ENCODE measurements around the gene MSI2. TPM values are rescaled to one million over a fixed set of nuclear protein-coding genes. Genes with fewer than 3 reads are reported as not detected.

Gene MSI2
- polyA plus RNA-seq, 1 donor from 2014 or later, result 3.8 TPM

DNA sequence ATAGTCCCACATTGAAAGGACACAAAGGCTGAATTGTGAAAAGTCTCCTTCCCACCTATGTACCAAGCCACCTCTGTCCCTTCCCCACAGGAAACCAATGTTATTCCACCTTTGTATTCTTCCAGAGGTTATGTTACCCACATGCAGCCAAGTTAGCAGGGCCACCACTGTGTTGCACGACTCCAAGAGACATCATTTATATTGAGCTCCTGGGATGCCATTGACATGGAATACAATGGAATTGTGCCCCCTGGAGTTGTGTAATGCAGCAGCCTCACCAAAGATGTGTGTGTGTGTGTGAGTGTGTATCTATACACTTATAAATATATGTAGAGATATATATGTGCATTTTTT lies 21.6 kb upstream of the MSI2 start:
- Mint-ChIP-seq H3K27me3 (peaks cover 16% of the 10 kb centered on the region), H3K36me3 (no peaks in the 10 kb centered on the region), H3K4me1 (no peaks in the 10 kb centered on the region), H3K9me3 (no peaks in the 10 kb centered on the region), H3K4me3 (no peak overlapping the region), H3K27ac (no peak overlapping the region)

DNA sequence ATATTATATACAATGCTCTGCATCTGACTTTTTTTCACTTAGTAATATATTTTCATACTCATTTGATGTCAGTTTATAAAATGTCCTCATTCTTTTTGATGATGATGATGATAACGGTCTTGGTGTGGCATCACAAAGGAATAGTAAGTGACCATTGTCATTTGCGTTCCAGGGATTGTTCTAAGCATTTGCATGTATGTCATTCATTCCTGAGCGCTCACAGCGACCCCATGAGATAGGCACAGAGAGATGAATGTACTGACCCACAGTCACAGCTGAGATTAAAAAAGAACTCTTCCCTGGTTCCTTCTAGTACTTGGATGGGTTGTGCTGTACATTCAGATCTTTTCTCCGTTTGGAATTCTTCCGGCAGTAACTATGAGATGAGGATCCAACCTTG lies 21.2 kb upstream of the MSI2 start:
- Mint-ChIP-seq H3K27me3 (peaks cover 16% of the 10 kb centered on the region), H3K9me3 (no peaks in the 10 kb centered on the region), H3K4me3 (no peak overlapping the region), H3K27ac (no peak overlapping the region), H3K4me1 (no peaks in the 10 kb centered on the region), H3K36me3 (no peaks in the 10 kb centered on the region)

DNA sequence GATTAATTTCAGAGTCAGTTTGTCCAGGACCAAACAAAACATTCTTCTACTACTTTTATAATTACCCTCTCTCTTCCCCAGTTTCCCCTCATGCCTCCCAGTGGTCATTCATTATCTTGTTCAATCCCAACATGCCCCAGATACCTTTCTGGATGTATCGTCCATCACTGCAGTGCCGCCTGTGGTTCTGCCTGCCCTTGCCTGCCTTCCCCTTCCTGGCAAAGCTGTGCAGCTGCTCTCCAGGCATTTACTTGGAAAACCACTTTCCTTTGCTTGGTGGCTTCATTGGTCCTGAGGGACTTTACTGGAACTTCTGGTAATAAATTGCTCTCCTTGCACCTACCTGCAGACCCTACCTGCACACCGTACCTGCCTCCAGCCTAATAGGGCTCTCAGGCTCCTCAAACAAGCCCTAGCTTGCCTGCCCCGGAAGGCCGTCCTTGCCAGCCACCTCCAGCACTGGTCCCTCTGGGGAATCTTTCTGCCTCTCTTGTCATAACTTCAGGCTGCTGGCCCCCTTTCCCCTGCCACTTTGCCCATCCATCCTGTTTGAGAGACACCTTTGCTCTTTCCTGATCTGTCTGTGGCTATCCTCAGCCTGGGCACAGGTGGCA lies 19.5 kb upstream of the MSI2 start:
- Mint-ChIP-seq H3K36me3 (no peaks in the 10 kb centered on the region), H3K27ac (no peak overlapping the region), H3K4me1 (no peaks in the 10 kb centered on the region)

DNA sequence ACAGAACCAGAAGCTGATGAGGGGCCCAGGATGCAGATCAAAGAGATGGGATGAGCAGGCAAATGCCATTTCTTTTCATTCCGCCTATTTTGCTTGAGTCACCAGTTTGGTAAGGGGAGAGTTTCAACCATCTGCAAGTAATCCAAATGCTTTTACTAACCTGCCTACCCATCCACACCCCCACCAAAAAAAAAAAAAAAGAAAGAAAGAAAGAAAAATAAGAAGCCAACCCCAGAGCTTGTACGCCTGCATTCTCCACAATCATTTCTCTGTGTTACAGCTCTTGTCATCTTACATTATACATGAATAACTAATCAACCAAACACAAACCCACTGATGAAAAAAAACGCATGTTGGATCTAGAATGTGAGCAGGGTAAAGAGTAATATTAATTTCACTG lies 15.7 kb upstream of the MSI2 start:
- Mint-ChIP-seq H3K4me1 (peaks cover 0 to 5% (median 0%) of the 10 kb centered on the region in 3 donors), H3K4me3 (no peak overlapping the region)

More for the DNA sequence above, 19.5 kb upstream of the MSI2 start:
- Mint-ChIP-seq H3K27me3 (peaks cover 16% of the 10 kb centered on the region), H3K9me3 (no peaks in the 10 kb centered on the region), H3K4me3 (no peak overlapping the region)

DNA sequence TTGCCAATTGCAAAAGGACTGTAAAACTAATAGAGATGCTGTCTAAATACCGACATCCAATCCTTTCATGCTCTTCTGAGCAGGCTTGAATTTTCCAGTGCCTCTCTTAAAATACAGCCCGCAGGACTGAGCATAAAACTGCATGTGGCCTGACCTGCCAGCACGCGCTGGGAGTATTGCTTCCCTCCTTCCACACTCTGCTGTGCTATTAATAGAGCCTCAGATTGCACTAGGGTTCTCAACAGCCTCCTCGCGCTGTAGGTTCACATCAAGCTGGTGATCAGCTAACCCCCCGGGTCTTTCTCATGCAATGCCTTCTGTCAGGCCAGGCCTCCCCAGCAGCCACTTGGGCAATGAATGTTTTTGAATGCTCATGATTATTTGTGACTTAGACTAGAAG lies 14.2 kb upstream of the MSI2 start:
- Mint-ChIP-seq H3K9me3 (no peaks in the 10 kb centered on the region), H3K4me3 (no peak overlapping the region), H3K27me3 (peaks cover 15% of the 10 kb centered on the region), H3K36me3 (no peaks in the 10 kb centered on the region), H3K4me1 (peaks cover 0 to 5% (median 0%) of the 10 kb centered on the region in 3 donors), H3K27ac (no peak overlapping the region)

More for the DNA sequence above, 15.7 kb upstream of the MSI2 start:
- H3K9me3 Mint-ChIP-seq, result no peaks in the 10 kb centered on the region
- H3K27me3 Mint-ChIP-seq, result peaks cover 16% of the 10 kb centered on the region
- no peaks in the 10 kb centered on the region for H3K36me3 Mint-ChIP-seq
- no peak overlapping the region for H3K27ac Mint-ChIP-seq

DNA sequence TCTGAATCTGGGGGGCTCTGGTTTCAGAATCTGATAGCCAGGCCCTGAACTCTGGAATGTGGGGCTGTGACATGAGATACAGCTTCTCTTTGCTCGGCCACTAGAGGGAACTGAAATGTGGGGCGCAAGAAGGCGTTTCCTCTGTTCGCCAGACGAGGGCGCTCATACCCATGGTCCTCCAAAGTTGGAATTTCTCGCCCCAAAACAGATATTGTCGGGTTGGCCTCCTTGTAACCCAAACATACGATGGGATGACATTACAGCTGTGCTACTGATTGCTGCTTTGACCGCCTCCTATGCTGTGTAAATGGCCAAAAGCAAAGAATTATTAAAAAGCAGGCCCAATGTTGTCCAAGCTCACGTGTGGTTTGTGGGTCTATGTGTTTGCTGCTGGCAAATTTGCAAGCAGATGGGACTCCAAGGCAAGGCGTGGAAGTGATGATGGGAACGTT lies 13.1 kb upstream of the MSI2 start:
- no peaks in the 10 kb centered on the region for H3K36me3 Mint-ChIP-seq
- H3K27ac Mint-ChIP-seq, result no peak overlapping the region
- H3K4me1 Mint-ChIP-seq, result peaks cover 0 to 5% (median 0%) of the 10 kb centered on the region in 3 donors
- H3K27me3 Mint-ChIP-seq, result peaks cover 13% of the 10 kb centered on the region
- H3K4me3 Mint-ChIP-seq, result no peak overlapping the region
- H3K9me3 Mint-ChIP-seq, result no peaks in the 10 kb centered on the region

DNA sequence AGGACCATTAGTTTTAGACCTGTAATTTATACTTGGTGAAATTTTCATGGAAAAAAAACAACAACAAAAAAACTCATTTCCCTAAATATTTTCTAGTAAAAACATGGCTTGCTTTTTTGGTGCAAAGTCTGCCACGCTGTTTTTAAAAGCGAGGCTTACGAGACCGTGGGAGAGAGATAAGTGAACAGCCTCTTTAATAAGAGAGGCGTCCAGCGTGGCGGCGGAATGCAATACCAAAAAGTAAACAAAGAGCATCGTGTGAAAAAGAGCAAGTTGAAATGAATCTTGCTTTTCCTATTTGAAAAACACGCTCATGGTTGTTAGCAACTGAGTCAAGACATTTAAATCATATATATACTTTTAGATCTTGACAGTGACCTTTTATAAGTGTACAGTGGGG lies 10.5 kb upstream of the MSI2 start:
- Mint-ChIP-seq H3K9me3 (peaks cover 0 to 9% (median 0%) of the 10 kb centered on the region in 3 donors), H3K27me3 (peaks cover 12% of the 10 kb centered on the region), H3K27ac (no peak overlapping the region), H3K4me3 (no peak overlapping the region), H3K4me1 (peaks cover 0 to 5% (median 0%) of the 10 kb centered on the region in 3 donors), H3K36me3 (no peaks in the 10 kb centered on the region)

DNA sequence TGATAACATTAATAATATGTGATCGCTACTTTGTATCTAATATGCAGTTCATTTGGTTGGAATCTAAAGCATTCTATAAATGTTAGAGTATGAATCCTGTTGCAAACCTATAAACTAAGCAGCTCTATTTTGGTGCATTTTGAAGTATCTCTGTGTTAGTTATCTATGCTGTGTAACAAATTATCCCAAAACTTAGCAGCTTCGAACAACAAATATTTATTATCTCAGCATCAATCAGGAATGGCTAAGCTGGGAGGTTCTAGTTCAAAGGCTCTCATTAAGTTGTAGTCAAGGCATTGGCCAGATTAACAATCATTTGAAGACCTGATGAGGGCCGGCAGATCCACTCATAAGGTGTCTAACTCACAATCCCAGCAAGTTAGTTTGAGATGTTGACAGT lies 10.1 kb upstream of the MSI2 start:
- Mint-ChIP-seq H3K27me3 (peaks cover 11% of the 10 kb centered on the region), H3K4me1 (peaks cover 0 to 5% (median 0%) of the 10 kb centered on the region in 3 donors), H3K27ac (no peak overlapping the region), H3K9me3 (peaks cover 1 to 10% (median 4%) of the 10 kb centered on the region in 3 donors), H3K4me3 (no peak overlapping the region), H3K36me3 (no peaks in the 10 kb centered on the region)

DNA sequence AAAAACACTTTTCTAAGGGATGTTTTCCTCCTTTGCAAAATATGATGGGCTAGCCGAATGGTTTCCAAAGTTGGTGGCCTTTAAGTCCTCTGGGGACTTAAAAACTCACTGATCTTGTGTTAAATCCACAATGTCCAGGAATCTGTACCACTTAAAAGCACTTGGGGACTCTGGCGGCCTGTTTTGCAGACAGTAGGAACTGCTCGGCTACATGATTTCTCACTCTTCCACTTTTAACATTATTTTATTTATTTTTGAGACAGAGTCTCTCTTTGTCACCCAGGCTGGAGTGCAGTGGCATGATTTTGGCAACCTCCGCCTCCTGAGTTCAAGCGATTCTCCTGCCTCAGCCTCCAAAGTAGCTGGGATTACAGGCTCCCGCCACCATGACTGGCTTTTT lies 9.1 kb upstream of the MSI2 start:
- peaks cover 11% of the 10 kb centered on the region for H3K27me3 Mint-ChIP-seq
- peaks cover 0 to 5% (median 0%) of the 10 kb centered on the region in 3 donors for H3K4me1 Mint-ChIP-seq
- H3K27ac Mint-ChIP-seq, result no peak overlapping the region
- H3K9me3 Mint-ChIP-seq, result peaks cover 4 to 14% (median 5%) of the 10 kb centered on the region in 3 donors
- H3K4me3 Mint-ChIP-seq, result no peak overlapping the region
- no peaks in the 10 kb centered on the region for H3K36me3 Mint-ChIP-seq

DNA sequence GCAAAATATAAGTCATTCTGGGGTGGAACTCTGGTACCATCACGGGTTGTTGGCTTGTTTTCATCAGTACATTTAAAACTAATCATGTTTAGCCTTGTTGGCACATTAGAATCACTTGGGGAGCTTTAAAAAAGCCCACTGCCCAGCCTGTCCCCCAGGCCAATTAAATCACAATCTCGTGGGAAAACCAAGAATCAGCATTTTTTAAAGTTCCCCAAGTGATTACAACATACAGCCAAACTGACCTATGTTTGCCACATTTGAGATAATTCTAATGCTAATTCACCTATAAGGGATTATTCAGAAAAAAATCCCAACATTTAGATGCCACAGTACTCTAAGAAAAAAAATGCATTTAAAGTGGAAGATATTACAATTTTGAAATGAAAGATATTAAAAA lies 8.4 kb upstream of the MSI2 start:
- H3K27me3 Mint-ChIP-seq, result peaks cover 11% of the 10 kb centered on the region

DNA sequence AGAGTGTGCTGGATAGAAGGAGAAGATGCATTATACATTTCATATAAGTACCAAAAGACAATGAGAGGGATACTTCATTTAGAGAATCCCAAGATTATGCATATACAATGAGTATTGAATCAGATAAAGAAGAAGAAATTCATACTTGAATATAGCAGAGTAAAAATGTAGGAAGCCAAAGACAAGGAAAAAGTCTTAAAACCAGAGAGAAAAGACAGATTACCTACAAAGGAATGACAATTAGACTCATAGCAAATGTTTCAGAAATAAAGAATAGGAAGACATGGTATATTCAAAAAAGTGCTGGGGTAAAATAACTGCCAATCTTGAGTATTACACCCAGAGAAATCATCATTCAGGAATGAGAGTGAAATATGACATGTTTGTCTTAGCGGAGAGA lies 6.8 kb upstream of the MSI2 start:
- Mint-ChIP-seq H3K27ac (no peak overlapping the region), H3K4me1 (peaks cover 0 to 4% (median 3%) of the 10 kb centered on the region in 3 donors), H3K27me3 (peaks cover 2% of the 10 kb centered on the region), H3K36me3 (no peaks in the 10 kb centered on the region), H3K9me3 (peaks cover 4 to 14% (median 5%) of the 10 kb centered on the region in 3 donors), H3K4me3 (no peak overlapping the region)

More for the DNA sequence above, 8.4 kb upstream of the MSI2 start:
- Mint-ChIP-seq H3K4me3 (no peak overlapping the region), H3K4me1 (peaks cover 0 to 5% (median 0%) of the 10 kb centered on the region in 3 donors), H3K36me3 (no peaks in the 10 kb centered on the region), H3K27ac (peak overlapping the region in 1 of 3 donors; percentile 4), H3K9me3 (peaks cover 4 to 14% (median 5%) of the 10 kb centered on the region in 3 donors)

DNA sequence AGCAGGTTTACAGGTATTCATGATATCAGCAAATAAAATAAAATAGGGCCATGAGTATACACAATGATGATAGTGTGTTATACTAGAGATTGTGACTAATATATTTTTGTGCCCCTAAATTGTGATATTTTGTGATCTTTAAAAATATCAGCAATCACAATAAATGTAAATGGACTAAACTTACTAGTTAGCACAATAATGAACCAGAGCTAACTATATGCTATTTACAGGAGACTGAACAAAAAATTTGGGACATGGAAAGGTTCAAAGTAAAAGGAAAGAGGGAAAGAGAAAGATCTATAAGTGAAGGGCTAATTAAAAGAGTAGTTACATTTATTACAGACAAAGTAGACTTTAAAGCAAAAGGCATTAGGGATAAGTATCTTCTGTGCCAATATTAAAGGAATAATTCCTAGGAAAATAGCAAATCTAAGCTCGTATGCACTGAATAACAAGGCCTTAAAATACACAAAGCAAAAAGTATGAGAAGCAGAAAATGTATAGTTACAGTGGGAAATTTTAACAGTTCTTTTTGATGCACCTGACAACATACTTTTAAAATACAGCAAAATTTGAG lies 5.0 kb upstream of the MSI2 start:
- Mint-ChIP-seq H3K4me1 (peaks cover 4 to 8% (median 7%) of the 10 kb centered on the region in 3 donors), H3K36me3 (no peaks in the 10 kb centered on the region), H3K27me3 (peaks cover 1% of the 10 kb centered on the region), H3K4me3 (peak overlapping the region in 1 of 4 donors; percentile 5), H3K27ac (no peak overlapping the region), H3K9me3 (peaks cover 4 to 14% (median 5%) of the 10 kb centered on the region in 3 donors)

DNA sequence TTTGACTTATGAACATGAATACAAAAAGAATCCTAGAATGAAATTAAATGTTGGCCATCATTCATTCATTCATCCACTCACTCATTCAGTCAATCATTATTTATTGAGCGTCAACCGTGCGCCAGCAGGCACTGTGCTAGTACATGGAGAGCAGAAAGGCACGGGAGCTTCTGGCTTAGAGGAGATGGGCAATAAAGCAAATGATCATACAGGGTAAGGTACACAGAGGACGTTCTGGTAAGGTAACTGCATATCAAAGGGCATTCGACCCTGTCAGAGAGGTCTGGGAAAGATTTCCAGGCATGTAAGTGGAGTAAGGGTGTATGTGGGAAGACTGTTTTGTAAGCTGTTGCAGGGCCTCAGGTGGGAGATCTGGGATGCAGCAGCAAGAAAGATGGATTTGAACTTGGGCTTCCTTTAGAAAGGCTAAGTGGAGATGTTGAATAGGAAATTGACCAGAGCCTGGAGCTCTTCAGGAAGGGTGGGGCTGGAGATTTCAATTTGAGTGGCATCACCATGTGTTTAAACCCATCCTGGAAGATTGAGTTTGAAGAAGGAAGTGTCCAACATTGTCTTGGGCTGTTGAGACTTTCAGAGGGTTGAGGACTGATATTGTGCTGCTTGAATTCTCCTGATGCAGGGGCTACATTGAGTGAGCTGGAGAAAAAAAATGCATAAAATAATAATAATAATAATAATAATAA lies 2.8 kb upstream of the MSI2 start:
- Mint-ChIP-seq H3K27me3 (no peaks in the 10 kb centered on the region), H3K4me1 (peaks cover 9 to 21% (median 16%) of the 10 kb centered on the region in 3 donors), H3K36me3 (peaks cover 1% of the 10 kb centered on the region), H3K27ac (peak overlapping the region in 2 of 3 donors; percentile 2 to 31), H3K4me3 (peak overlapping the region in 1 of 4 donors; percentile 98), H3K9me3 (peaks cover 4 to 14% (median 5%) of the 10 kb centered on the region in 3 donors)

DNA sequence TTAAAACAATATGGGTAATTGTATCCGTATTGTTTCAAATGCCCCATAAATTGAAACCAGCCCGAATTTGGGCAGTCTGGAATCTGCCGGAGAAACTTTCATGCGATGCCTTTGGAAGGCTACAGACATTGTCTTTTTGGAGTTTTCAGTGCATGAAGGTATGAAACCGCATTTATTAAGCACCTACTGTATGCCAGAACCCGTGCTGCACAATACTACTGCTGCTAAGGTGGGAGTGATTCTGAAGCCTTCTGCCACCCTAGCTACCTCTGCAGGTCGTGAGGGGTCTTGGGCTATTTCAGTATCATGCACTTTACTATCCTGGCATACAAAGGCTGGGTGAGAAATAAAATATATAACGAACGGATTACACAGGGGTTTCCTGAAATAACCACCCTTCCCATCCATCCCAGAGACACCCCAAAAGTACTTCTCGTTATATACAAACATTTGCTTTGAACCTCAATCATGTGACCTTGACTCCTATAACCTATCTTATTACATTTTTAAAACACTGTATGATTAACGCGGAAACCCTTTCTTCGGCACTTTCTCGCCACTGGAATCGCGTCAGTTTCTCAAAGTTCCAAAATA lies 1.0 kb upstream of the MSI2 start:
- peaks cover 20 to 38% (median 27%) of the 10 kb centered on the region in 3 donors for H3K4me1 Mint-ChIP-seq

DNA sequence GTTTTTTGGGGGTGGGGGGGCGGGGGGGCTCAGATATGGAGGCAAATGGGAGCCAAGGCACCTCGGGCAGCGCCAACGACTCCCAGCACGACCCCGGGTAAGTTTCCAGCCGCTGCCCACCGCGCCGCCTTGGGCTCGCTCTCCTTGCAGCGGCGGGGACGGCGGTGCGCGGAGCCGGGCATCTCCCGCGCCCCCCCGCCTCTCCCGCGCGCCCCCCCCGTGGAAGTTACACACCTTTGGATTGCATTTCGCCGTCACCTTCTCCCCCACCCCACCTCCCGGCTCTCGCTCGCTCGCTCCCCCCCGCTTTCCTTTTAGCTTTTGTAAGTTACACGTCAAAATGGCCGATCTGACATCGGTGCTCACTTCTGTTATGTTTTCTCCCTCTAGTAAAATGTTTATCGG lies 387 bp downstream of the MSI2 start:
- H3K4me1 Mint-ChIP-seq, result peaks cover 32 to 50% (median 37%) of the 10 kb centered on the region in 3 donors
- peaks cover 5% of the 10 kb centered on the region for H3K36me3 Mint-ChIP-seq
- H3K27ac Mint-ChIP-seq, result peak overlapping the region; percentile 89 to 98 (median 97)
- H3K9me3 Mint-ChIP-seq, result no peaks in the 10 kb centered on the region
- H3K4me3 Mint-ChIP-seq, result peak overlapping the region; percentile 91 to 98 (median 96)
- no peaks in the 10 kb centered on the region for H3K27me3 Mint-ChIP-seq

More for the DNA sequence above, 1.0 kb upstream of the MSI2 start:
- H3K9me3 Mint-ChIP-seq, result peaks cover 4 to 6% (median 5%) of the 10 kb centered on the region in 3 donors
- no peaks in the 10 kb centered on the region for H3K27me3 Mint-ChIP-seq
- peak overlapping the region; percentile 87 to 98 (median 96) for H3K4me3 Mint-ChIP-seq
- H3K36me3 Mint-ChIP-seq, result peaks cover 2% of the 10 kb centered on the region
- H3K27ac Mint-ChIP-seq, result peak overlapping the region; percentile 90 to 97 (median 95)
